Body of pancreas (tissue), 4 donors: ENCODE results near the gene PRND.

ENCODE experiments used
- POLR2A ChIP-seq, 3 donors: fragments of 450-650 bp; IDR thresholded peaks; one replicate each; pipeline ENCODE4 v1.6.1; 2016; ENCODE audit warnings: antibody characterized with exemption in 3 of 3, mild to moderate bottlenecking in 2 of 3
- TF ChIP-seq, protein P1 (sequence below), 7 experiments: fragments of 450-650 bp in 4 of 7; fragments of 200-600 bp in 3 of 7; sonication (generic) in 3 of 7; IDR thresholded peaks; one replicate each; pipeline ENCODE4 v1.5.1; 2016 to 2019; ENCODE audit warnings: antibody characterized with exemption in 7 of 7

DNA sequence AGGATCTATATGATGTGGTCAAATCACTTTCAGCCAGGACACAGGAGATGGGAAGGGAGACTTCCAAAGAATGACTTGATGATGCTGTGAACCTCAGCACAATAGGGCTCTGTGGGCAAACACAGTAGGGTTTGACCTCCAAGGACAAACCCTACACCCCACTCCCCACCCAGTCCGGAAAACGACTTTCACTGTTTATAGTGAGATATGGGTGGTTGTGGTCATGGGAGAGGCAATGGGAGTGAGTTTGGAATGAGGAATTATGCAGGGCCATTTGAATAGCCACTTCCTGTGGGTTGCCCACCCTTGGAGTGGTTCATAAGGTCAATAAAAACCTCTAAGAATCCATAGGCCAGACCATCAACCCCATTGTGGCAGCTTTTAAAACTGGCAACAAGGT, 38.4 kb upstream of the PRND start:
- TF ChIP-seq, protein P1, sequence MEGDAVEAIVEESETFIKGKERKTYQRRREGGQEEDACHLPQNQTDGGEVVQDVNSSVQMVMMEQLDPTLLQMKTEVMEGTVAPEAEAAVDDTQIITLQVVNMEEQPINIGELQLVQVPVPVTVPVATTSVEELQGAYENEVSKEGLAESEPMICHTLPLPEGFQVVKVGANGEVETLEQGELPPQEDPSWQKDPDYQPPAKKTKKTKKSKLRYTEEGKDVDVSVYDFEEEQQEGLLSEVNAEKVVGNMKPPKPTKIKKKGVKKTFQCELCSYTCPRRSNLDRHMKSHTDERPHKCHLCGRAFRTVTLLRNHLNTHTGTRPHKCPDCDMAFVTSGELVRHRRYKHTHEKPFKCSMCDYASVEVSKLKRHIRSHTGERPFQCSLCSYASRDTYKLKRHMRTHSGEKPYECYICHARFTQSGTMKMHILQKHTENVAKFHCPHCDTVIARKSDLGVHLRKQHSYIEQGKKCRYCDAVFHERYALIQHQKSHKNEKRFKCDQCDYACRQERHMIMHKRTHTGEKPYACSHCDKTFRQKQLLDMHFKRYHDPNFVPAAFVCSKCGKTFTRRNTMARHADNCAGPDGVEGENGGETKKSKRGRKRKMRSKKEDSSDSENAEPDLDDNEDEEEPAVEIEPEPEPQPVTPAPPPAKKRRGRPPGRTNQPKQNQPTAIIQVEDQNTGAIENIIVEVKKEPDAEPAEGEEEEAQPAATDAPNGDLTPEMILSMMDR (IDR thresholded peaks at IDR 0.05): no peak
- no peak for TF ChIP-seq POLR2A (IDR thresholded peaks at IDR 0.05)
